A673 (cell line): ENCODE measurements around the gene XAGE1B. TPM values are rescaled to one million over a fixed set of nuclear protein-coding genes. Genes with fewer than 3 reads are reported as not detected.
"Not testable (repeated sequence)": the region's sequence is repeated elsewhere in the genome, so short reads cannot be mapped to it uniquely, and the experiment has no call there.

Experiments used
- BruUV-seq: library from RNA; stranded (reverse); fragments of 400-500 nt; replicated peaks from 2 replicates; lab custom pipeline; 2021; lab: Mats Ljungman, UMichigan
- CTCF ChIA-PET: fragments of 300-600 bp; sonication (Branson Sonifier 250); formaldehyde crosslinking; loops from one replicate; lab custom pipeline; 2022; ENCODE audit warnings: antibody characterized with exemption; lab: Charles Lee
- POLR2A ChIA-PET: fragments of 300-600 bp; sonication (Branson Sonifier 250); formaldehyde crosslinking; loops from one replicate; lab custom pipeline; 2022; ENCODE audit warnings: antibody characterized with exemption; ENCODE audit not compliant: low non-redundant PET; lab: Charles Lee
- DNase-seq: peaks from one replicate; pipeline ENCODE4 v3.0.0-alpha.2; 2015; ENCODE audit warnings: low spot score
- H3K27ac ChIP-seq: fragments of 200-600 bp; sonication (generic); 2 replicates; pipeline ENCODE4 v1.5.1; 2016; ENCODE audit warnings: mixed run types, low read depth, mild to moderate bottlenecking, mixed read lengths, antibody characterized with exemption, low read length; ENCODE audit not compliant: poor library complexity, severe bottlenecking
- H3K27me3 ChIP-seq: fragments of 200-600 bp; sonication (generic); replicated peaks from 2 replicates; pipeline ENCODE4 v1.6.1; 2017; ENCODE audit warnings: mixed run types, low read depth, mild to moderate bottlenecking, mixed read lengths, antibody characterized with exemption, low read length; ENCODE audit not compliant: insufficient read depth, poor library complexity
- H3K36me3 ChIP-seq: fragments of 200-600 bp; sonication (generic); 2 replicates; pipeline ENCODE4 v1.6.1; 2016; ENCODE audit warnings: mixed run types, mild to moderate bottlenecking, mixed read lengths, antibody characterized with exemption, low read length; ENCODE audit not compliant: insufficient read depth, poor library complexity, severe bottlenecking
- H3K4me1 ChIP-seq: fragments of 200-600 bp; sonication (generic); 2 replicates; pipeline ENCODE4 v1.6.1; 2017; ENCODE audit warnings: mixed run types, mild to moderate bottlenecking, mixed read lengths, antibody characterized with exemption, low read length; ENCODE audit not compliant: insufficient read depth, poor library complexity, severe bottlenecking
- H3K4me3 ChIP-seq: fragments of 200-600 bp; sonication (generic); 2 replicates; pipeline ENCODE4 v1.5.1; 2016; ENCODE audit warnings: low read depth, mixed run types, mild to moderate bottlenecking, mixed read lengths, low read length; ENCODE audit not compliant: poor library complexity, severe bottlenecking
- H3K9me3 ChIP-seq: fragments of 200-600 bp; sonication (generic); 2 replicates; pipeline ENCODE4 v1.6.1; 2016; ENCODE audit warnings: mixed run types, low read depth, mild to moderate bottlenecking, mixed read lengths, antibody characterized with exemption, low read length; ENCODE audit not compliant: poor library complexity, severe bottlenecking
- CTCF ChIP-seq: fragments of 300-800, 200-600 bp; sonication (generic); conservative IDR thresholded peaks from 2 replicates; pipeline ENCODE4 v1.5.1; 2017; ENCODE audit warnings: low read depth, mild to moderate bottlenecking, antibody characterized with exemption, low read length, moderate library complexity, mixed read lengths
- EZH2 ChIP-seq: fragments of 200-600 bp; sonication (generic); IDR thresholded peaks from 2 replicates; pipeline ENCODE4 v1.6.1; 2017; ENCODE audit warnings: borderline replicate concordance, low read depth, mild to moderate bottlenecking, mixed read lengths, antibody characterized with exemption, low read length; ENCODE audit not compliant: poor library complexity, severe bottlenecking
- intact Hi-C: fragments of 100-400 bp; cut with micrococcal nuclease; formaldehyde crosslinking; loops from one replicate; pipeline ENCODE4 v1.10.0; 2022; ENCODE audit not compliant: unreplicated experiment
- total RNA-seq: library from RNA; stranded (reverse); gene quantifications from 2 replicates; pipeline ENCODE4 v1.2.3, GENCODE V29; 2021

The XAGE1B gene
- total RNA-seq, 1 experiment from 2014 or later = 77.5 TPM

DNA sequence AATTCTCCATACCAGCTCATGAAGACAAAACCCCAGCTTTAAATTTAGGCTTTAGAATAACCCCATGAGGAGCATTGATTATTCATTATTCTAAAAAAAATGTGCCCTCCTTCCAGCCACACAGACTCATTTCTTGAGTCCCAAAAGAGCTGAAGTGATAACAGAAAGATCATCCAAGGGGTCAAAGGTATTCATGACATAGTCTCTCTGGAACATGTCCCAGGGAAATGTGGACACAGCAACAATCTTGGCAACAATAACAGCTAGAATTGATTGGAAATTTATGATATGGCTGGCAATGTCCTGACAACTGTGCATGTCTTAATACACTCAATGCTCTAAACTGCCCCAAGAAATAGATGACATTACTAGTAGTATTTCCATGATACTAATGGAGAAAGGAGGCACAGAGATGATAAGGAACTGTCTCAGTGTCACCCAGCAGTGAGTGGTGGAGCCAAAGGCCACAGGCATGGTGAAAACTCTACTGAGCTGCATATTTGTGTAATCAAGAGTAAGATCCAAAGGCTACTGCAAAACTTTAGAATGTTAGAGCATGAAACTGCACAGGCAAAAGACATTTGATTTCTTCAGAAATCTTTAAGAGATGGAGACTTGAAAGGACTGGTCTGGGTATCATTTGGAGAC is 37.3 kb upstream of the XAGE1B start:
- Histone ChIP-seq H3K9me3 (no peaks in the 10 kb centered on the region), H3K4me1 (no peaks in the 10 kb centered on the region), H3K4me3 (no peak overlapping the region), H3K27ac (no peak overlapping the region), H3K36me3 (no peaks in the 10 kb centered on the region), H3K27me3 (no peaks in the 10 kb centered on the region)
- ChIA-PET POLR2A (no interaction called here), CTCF (no interaction called here)
- intact Hi-C loops = no loop called here
- TF ChIP-seq EZH2 (no peak), CTCF (no peak)
- DNase-seq = no peak
- BruUV-seq = no TSS peak

- H3K9me3 ChIP-seq, CTCF ChIA-PET, POLR2A ChIA-PET, BruUV-seq, intact Hi-C loops, H3K36me3 ChIP-seq, H3K4me3 ChIP-seq, DNase-seq, H3K27ac ChIP-seq, H3K4me1 ChIP-seq, H3K27me3 ChIP-seq: not testable (repeated sequence)
Measured at GRCh38 chrX:52548769-52549168, 31.9 kb upstream of the XAGE1B start.

DNA sequence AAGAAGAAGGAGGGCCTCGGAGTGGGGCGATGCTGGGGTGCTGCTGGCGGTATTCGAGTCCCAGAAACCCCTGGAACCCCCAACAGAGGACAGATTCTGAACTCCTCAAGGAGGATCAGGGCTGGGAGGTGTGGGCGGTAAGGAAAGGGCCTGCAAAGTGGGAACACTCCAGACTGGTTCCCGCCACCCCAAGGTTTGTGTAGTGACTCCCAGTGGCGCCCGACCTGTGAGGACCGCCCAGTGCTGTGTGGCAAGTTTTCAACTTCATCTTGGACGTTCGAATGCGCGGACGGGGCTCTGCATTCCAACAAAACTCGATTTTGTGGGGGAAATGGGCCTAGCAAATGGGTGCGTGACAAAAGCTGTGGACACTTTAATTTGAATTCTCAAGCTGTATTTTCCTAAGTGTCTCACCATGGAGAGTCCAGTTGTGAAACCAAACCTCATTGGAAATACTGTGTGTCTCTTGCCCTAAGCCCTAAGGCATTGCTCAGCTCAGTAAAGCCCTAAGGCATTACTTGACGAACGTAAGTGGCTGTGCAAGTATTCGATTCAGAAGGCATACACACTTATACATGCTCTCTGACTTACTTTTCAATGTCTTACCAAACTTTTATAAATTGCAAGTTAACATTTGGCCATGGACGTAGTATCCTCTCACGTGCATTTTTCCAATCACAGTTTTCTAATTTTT is 27.4 kb upstream of the XAGE1B start:
- H3K27ac ChIP-seq = no peak overlapping the region
- H3K4me3 ChIP-seq = no peak overlapping the region
- no TSS peak for BruUV-seq
- H3K4me1 ChIP-seq = no peaks in the 10 kb centered on the region
- no peaks in the 10 kb centered on the region for H3K27me3 ChIP-seq
- ChIA-PET POLR2A (no interaction called here), CTCF (no interaction called here)
- intact Hi-C loops = no loop called here
- no peak for DNase-seq
- no peak for TF ChIP-seq EZH2
- no peak for TF ChIP-seq CTCF
- H3K9me3 ChIP-seq = no peaks in the 10 kb centered on the region
- no peaks in the 10 kb centered on the region for H3K36me3 ChIP-seq

- no peak for DNase-seq
- Histone ChIP-seq H3K27me3 (no peaks in the 10 kb centered on the region), H3K9me3 (no peaks in the 10 kb centered on the region), H3K27ac (no peak overlapping the region), H3K36me3 (no peaks in the 10 kb centered on the region), H3K4me3 (no peak overlapping the region), H3K4me1 (no peaks in the 10 kb centered on the region)
- no TSS peak for BruUV-seq
- CTCF ChIA-PET = no interaction called here
- TF ChIP-seq EZH2 (no peak), CTCF (no peak)
- POLR2A ChIA-PET = no interaction called here
- intact Hi-C loops = no loop called here
Measured at GRCh38 chrX:52542311-52542710, 25.4 kb upstream of the XAGE1B start.

- H3K9me3 ChIP-seq, CTCF ChIA-PET, DNase-seq, POLR2A ChIA-PET, intact Hi-C loops, H3K27me3 ChIP-seq, H3K4me1 ChIP-seq, H3K4me3 ChIP-seq, H3K36me3 ChIP-seq, H3K27ac ChIP-seq, BruUV-seq: not testable (repeated sequence)
Measured at GRCh38 chrX:52541051-52541450, 24.2 kb upstream of the XAGE1B start.
